Mesothelial cell of epicardium (in vitro differentiated cells): ENCODE results near the gene CTTNBP2. TPM values are rescaled to one million over a fixed set of nuclear protein-coding genes. Genes with fewer than 3 reads are reported as not detected.

ENCODE experiments used
- DNase-seq, 2 experiments: peaks; one replicate each; pipeline ENCODE4 v3.0.0; 2021; ENCODE audit warnings: low spot score in 2 of 2; ENCODE audit not compliant: unreplicated experiment in 2 of 2
- H3K27ac Mint-ChIP-seq: 2 replicates; pipeline ENCODE4 v1.8.0; 2021; ENCODE audit warnings: mixed read lengths
- H3K27me3 Mint-ChIP-seq: 2 replicates; pipeline ENCODE4 v1.8.0; 2021; ENCODE audit warnings: low read depth, mixed read lengths
- H3K36me3 Mint-ChIP-seq: 2 replicates; pipeline ENCODE4 v1.8.0; 2021; ENCODE audit warnings: mixed read lengths
- H3K4me1 Mint-ChIP-seq: 2 replicates; pipeline ENCODE4 v1.8.0; 2021; ENCODE audit warnings: mixed read lengths
- H3K4me3 Mint-ChIP-seq: 2 replicates; pipeline ENCODE4 v1.8.0; 2021; ENCODE audit warnings: mild to moderate bottlenecking, moderate library complexity, mixed read lengths
- H3K9me3 Mint-ChIP-seq: 2 replicates; pipeline ENCODE4 v1.8.0; 2021; ENCODE audit warnings: mixed read lengths
- total RNA-seq: library from RNA; stranded (reverse); gene quantifications from 3 replicates; pipeline ENCODE4 v1.2.1, GENCODE V29; 2021
- TF ChIP-seq, protein P1 (sequence below): fragments of 200-600 bp; sonication (generic); IDR thresholded peaks from one replicate; pipeline ENCODE4 v1.5.0; 2021; ENCODE audit warnings: antibody characterized with exemption; ENCODE audit not compliant: unreplicated experiment

CTTNBP2 gene
- total RNA-seq, 1 donor from 2014 or later: 12.1 TPM

DNA sequence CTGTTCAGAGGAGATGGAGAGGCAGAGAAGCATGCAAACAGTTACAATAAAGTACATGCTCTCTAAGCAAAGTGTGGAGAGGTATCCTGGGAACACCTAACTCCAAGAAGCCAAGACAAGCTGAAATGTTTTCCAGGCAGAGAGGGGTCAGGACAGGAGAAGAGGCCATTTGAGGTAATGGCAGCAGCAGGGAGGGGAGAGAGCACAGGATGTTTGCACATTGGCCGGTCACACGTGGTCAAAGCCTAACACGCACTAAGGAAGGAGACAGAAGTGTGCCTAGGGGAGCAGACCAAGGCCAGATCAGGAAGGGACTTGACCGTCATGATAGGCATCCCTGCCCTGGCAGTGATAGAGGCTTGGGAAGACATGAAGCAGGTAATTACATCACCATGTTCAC is 101.5 kb downstream of the CTTNBP2 start:
- TF ChIP-seq, protein P1, sequence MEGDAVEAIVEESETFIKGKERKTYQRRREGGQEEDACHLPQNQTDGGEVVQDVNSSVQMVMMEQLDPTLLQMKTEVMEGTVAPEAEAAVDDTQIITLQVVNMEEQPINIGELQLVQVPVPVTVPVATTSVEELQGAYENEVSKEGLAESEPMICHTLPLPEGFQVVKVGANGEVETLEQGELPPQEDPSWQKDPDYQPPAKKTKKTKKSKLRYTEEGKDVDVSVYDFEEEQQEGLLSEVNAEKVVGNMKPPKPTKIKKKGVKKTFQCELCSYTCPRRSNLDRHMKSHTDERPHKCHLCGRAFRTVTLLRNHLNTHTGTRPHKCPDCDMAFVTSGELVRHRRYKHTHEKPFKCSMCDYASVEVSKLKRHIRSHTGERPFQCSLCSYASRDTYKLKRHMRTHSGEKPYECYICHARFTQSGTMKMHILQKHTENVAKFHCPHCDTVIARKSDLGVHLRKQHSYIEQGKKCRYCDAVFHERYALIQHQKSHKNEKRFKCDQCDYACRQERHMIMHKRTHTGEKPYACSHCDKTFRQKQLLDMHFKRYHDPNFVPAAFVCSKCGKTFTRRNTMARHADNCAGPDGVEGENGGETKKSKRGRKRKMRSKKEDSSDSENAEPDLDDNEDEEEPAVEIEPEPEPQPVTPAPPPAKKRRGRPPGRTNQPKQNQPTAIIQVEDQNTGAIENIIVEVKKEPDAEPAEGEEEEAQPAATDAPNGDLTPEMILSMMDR: no peak
- H3K4me3 Mint-ChIP-seq: no peak overlapping the region
- H3K27me3 Mint-ChIP-seq: peaks cover 6% of the 10 kb centered on the region
- H3K9me3 Mint-ChIP-seq: no peaks in the 10 kb centered on the region
- H3K36me3 Mint-ChIP-seq: peaks cover 2% of the 10 kb centered on the region
- H3K27ac Mint-ChIP-seq: no peak overlapping the region
- peaks cover 12% of the 10 kb centered on the region for H3K4me1 Mint-ChIP-seq
- no peak for DNase-seq

DNA sequence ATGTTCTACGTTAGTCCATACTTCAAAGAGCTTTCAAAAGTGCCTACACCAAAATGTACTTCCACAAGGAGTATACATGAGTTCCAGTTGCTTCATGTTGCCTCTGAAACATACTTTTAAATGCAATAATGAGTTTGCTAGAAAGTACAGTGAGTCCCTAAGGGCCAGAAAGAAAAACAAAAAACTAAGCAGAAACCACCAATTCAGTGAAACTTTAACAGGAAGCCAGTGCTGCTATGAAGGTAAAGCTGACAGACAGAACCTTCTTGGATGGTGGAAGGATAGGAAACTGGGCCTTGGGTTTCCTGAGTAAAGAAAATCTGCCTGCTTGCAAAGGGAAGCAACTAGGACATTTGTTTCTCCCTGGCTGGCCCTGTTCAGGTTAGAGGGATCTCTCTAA is 104.2 kb downstream of the CTTNBP2 start:
- Mint-ChIP-seq H3K4me1 (no peaks in the 10 kb centered on the region), H3K27ac (no peak overlapping the region), H3K9me3 (no peaks in the 10 kb centered on the region), H3K4me3 (no peak overlapping the region), H3K27me3 (peaks cover 6% of the 10 kb centered on the region), H3K36me3 (peaks cover 2% of the 10 kb centered on the region)
- no peak for DNase-seq
- TF ChIP-seq, protein P1: no peak

- Mint-ChIP-seq H3K27ac (no peak overlapping the region), H3K4me1 (no peaks in the 10 kb centered on the region), H3K36me3 (peaks cover 2% of the 10 kb centered on the region), H3K9me3 (no peaks in the 10 kb centered on the region), H3K4me3 (no peak overlapping the region), H3K27me3 (peaks cover 6% of the 10 kb centered on the region)
- TF ChIP-seq, protein P1: no peak
- DNase-seq: no peak
Observed at GRCh38 chr7:117767951-117768350, 105.3 kb downstream of the CTTNBP2 start.

DNA sequence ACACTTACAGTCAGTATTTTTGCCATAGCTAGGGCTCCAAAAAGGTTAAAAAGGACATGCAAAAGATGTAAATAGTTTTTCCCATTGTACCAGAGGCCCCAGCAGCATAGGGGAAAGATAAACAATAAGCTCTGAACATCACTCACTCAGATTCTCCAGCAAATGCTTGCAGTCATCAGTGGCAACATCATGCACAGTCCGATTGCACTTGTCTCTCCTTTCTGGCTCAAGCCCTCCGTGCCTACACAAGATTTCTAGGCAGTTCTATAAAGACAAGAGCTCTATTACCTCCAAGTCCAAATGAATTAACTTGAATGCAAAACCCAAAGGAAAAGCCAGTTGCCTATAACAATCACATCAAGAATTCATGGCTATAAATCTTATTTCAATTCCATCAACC is 106.3 kb downstream of the CTTNBP2 start:
- H3K4me3 Mint-ChIP-seq: no peak overlapping the region
- H3K9me3 Mint-ChIP-seq: no peaks in the 10 kb centered on the region
- peaks cover 3% of the 10 kb centered on the region for H3K27me3 Mint-ChIP-seq
- DNase-seq: no peak
- H3K27ac Mint-ChIP-seq: no peak overlapping the region
- no peaks in the 10 kb centered on the region for H3K4me1 Mint-ChIP-seq
- peaks cover 2% of the 10 kb centered on the region for H3K36me3 Mint-ChIP-seq
- TF ChIP-seq, protein P1: no peak

DNA sequence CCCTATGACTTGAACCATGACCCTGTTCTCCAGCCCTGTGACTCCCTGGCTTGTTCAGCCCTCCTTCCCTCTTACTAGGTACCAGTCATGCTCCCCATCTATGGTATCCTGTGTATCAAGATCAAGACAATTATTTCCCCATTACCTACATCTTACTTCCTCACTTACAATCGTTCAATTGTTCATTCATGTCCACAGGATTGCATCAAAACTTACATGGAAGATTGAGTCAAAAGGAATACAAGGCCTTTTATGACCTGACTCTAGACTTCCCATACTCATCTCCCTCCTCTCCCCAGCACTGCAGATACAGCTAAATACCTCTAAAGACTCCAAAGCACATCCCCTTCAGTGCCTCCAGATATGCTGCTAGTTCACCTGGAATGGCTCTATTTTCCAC is 109.2 kb downstream of the CTTNBP2 start:
- no peaks in the 10 kb centered on the region for H3K27me3 Mint-ChIP-seq
- TF ChIP-seq, protein P1: no peak
- no peaks in the 10 kb centered on the region for H3K9me3 Mint-ChIP-seq
- no peak for DNase-seq
- peaks cover 8% of the 10 kb centered on the region for H3K4me1 Mint-ChIP-seq
- H3K4me3 Mint-ChIP-seq: no peak overlapping the region
- H3K27ac Mint-ChIP-seq: no peak overlapping the region
- peaks cover 2% of the 10 kb centered on the region for H3K36me3 Mint-ChIP-seq

GRCh38 chr7:117762055-117762454 is 111.2 kb downstream of the CTTNBP2 start:
- no peak overlapping the region for H3K27ac Mint-ChIP-seq
- H3K4me1 Mint-ChIP-seq: peaks cover 8% of the 10 kb centered on the region
- TF ChIP-seq, protein P1: no peak
- no peak for DNase-seq
- no peaks in the 10 kb centered on the region for H3K27me3 Mint-ChIP-seq
- no peaks in the 10 kb centered on the region for H3K36me3 Mint-ChIP-seq
- no peak overlapping the region for H3K4me3 Mint-ChIP-seq
- H3K9me3 Mint-ChIP-seq: no peaks in the 10 kb centered on the region
